ENCODE measurements around the gene DLG3.

DLG3 gene

GRCh38 chrX:70437011-70437410 is 7.6 kb upstream of the DLG3 start:
- no peak for DNase-seq

- DNase-seq, result no peak
Observed at GRCh38 chrX:70437921-70438665, 6.5 kb upstream of the DLG3 start.

- no peak for DNase-seq
Observed at GRCh38 chrX:70439016-70439415, 5.6 kb upstream of the DLG3 start.

- DNase-seq, result no peak
Observed at GRCh38 chrX:70442224-70442623, 2.4 kb upstream of the DLG3 start.

- DNase-seq, result peak in 1 of 58 donors; percentile 35
Observed at GRCh38 chrX:70444946-70445656, 466 bp downstream of the DLG3 start.

- no peak for DNase-seq
Observed at GRCh38 chrX:70445951-70446350, 1.3 kb downstream of the DLG3 start.

GRCh38 chrX:70446380-70447350 is 2.0 kb downstream of the DLG3 start:
- DNase-seq, result peak in 4 of 58 donors; percentile 4 to 43 (median 18)

GRCh38 chrX:70449457-70449966 is 4.9 kb downstream of the DLG3 start:
- DNase-seq, result no peak

- peak in 27 of 58 donors; percentile 1 to 51 (median 12) for DNase-seq
Observed at GRCh38 chrX:70452143-70452733, 7.6 kb downstream of the DLG3 start.

GRCh38 chrX:70453024-70453618 is 8.5 kb downstream of the DLG3 start:
- DNase-seq, result no peak

GRCh38 chrX:70454441-70455365 is 10.1 kb downstream of the DLG3 start:
- peak in 20 of 58 donors; percentile 1 to 51 (median 16) for DNase-seq

- no peak for DNase-seq
Observed at GRCh38 chrX:70455366-70456202, 10.9 kb downstream of the DLG3 start.

- DNase-seq, result no peak
Observed at GRCh38 chrX:70456256-70456655, 11.6 kb downstream of the DLG3 start.

GRCh38 chrX:70461026-70461425 is 16.4 kb downstream of the DLG3 start:
- no peak for DNase-seq

- no peak for DNase-seq
Observed at GRCh38 chrX:70464051-70464450, 19.4 kb downstream of the DLG3 start.

GRCh38 chrX:70466968-70467367 is 22.3 kb downstream of the DLG3 start:
- DNase-seq, result no peak

GRCh38 chrX:70468709-70469108 is 24.1 kb downstream of the DLG3 start:
- no peak for DNase-seq

- no peak for DNase-seq
Observed at GRCh38 chrX:70470850-70471289, 26.2 kb downstream of the DLG3 start.
